Measurements from ENCODE around the gene LSM5. TPM values are rescaled to one million over a fixed set of nuclear protein-coding genes. Genes with fewer than 3 reads are reported as not detected.
A peak's percentile ranks its signal among the peaks of the same experiment; 100 is the strongest.

Gene LSM5
- total RNA-seq, result 17.6 and 18.2 TPM in 2 replicates

- peak; percentile 89 for DNase-seq (ENCODE audit: extremely low read depth, low read depth, low spot score)
Measured at GRCh38 chr7:32490127-32490796, at the start of gene LSM5. LSM5 (minus strand) TSS chr7:32490380; CDS start chr7:32490365, 15 bp downstream.

- DNase-seq (ENCODE audit: extremely low read depth, low read depth, low spot score), result no peak
Measured at GRCh38 chr7:32539366-32539765, 49.2 kb upstream of the LSM5 start.

DNA sequence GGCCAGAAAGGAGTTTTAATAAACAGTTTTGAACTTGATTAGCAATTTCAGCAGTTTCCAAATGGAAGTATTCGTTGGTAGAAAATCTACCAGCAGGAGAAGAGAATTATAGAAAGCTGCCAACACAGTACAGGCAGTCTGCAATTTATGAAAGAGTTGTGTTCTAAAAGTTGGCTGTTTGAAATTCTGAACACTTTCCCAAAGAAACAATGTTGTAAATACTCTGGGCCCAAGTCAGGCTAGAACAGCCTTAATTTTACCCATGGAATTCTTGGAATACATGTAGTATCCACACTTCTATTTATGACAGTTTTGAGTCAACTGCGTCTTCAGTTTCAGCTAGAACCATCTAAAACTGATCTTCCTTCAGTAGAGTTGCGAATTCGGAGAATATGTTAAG, 47.6 kb upstream of the LSM5 start:
- no peak for DNase-seq (ENCODE audit: extremely low read depth, low read depth, low spot score)

GRCh38 chr7:32536585-32536984, 46.4 kb upstream of the LSM5 start:
- peak; percentile 44 for DNase-seq (ENCODE audit: extremely low read depth, low read depth, low spot score)

DNA sequence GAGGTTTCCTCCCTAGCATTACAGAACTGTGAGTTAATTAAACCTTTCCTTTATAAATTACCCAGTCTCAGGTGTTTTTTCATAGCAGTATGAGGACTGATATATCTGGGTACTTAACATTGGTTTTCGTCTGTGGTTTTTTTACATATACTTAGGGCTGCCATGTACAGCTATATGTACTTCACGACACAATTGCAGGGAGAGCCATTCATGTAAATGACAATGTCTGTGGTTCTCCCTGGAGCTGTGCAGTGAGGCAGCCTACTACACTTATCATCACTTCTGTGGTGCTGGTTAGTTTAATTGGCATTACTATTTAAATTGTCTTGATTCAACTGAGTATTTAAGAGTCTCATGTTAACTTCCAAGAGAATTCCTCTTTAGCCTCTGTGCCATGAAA, 45.8 kb upstream of the LSM5 start:
- no peak for DNase-seq (ENCODE audit: extremely low read depth, low read depth, low spot score)

DNA sequence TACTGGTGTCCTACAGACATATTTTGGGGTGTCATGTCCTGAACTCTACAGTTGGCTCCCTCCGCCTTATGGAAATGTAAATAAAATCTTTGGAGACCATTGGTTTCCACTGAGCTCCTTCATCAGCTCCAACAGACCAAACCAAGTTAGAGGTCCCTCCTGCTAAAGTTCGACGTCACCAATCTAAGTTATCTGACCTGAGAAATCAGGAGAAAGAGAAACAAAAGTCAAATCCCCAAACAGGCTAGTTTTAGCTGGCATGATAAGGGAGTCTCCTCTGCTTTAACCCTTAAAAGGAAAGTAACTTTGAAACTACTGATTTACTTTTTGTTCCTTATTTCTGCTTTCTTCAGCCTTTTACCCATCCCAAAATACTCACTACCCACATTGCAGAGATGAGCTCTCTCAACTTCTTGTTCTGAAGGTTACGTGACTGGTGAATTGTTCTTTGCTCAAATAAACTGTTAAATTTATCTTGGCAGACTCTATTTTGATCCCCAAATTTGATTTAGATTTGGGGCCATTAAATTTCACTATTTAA, 45.1 kb upstream of the LSM5 start:
- no peak for DNase-seq (ENCODE audit: extremely low read depth, low read depth, low spot score)

DNA sequence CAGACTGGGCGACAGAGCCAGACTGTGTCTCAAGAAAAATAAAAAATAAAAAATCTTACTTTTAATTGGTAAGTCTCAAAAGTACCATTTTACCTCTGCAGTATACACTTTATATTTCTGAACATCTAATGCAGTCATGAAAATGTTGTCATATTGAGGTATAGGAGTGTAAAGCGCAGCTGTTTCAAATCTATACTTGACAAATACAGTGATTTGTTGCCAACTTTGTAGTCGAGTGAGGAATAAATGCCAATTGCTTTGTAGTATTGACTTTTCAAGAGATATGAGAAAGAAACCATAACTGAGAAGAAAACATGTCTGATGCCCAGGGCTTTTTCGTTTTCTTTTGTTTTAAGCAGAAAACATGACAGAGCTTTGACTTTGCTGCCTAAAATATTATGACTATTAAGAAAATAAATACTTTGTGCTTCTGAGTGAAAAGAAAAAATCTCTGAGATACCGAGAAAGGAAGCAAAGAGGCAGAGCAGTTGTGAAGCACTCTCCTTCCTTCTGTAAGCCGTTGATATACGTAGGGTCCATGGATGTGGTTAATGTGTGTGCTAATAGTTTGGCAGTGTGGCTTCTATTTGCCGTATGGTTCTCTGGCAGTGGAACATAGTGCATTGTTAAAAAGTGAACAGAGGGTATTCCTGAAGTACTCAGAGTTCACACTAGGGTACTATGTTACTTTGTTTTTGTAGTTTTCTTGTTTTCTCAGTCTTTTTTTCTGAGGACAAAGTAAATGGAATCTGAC, 43.3 kb upstream of the LSM5 start:
- DNase-seq (ENCODE audit: extremely low read depth, low read depth, low spot score), result no peak

DNA sequence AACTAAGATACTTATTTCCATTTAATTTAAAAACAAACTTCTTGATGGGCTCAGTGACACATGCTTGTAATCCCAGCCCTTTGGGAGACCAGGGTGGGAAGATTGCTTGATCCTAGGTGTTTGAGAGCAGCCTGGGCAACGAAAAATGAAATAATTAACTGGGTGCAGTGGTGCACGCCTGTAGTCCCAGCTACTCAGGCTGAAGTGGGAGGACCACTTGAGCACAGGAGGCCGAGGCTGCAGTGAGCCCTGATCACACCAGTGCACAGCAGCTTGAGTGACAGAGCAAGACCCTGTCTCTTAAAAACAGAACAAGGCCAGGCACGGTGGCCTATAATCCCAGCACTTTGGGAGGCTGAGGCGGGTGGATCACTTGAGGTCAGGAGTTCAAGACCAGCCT, 42.5 kb upstream of the LSM5 start:
- DNase-seq (ENCODE audit: extremely low read depth, low read depth, low spot score), result no peak

DNA sequence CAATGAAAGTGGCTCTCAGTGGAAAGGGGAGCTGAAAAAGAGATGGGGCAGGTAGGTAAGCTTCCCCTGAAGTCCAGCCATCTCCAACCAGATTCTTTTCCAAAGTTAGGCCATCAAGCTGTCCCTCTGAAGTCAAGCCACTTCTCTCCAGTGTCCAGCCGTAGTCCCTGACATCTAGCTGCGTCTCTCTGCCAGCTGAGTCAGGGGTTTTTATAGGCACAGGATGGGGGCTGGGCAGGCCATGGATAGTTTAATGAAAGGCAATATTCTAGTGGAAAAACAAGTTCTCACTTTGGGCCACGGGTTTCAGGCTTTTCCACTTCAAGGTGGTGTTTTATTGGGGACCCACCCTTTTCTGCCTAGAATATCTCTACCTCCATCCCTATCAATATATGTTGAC, 41.9 kb upstream of the LSM5 start:
- no peak for DNase-seq (ENCODE audit: extremely low read depth, low read depth, low spot score)

- DNase-seq (ENCODE audit: extremely low read depth, low read depth, low spot score), result no peak
Measured at GRCh38 chr7:32531402-32531801, 41.2 kb upstream of the LSM5 start.

DNA sequence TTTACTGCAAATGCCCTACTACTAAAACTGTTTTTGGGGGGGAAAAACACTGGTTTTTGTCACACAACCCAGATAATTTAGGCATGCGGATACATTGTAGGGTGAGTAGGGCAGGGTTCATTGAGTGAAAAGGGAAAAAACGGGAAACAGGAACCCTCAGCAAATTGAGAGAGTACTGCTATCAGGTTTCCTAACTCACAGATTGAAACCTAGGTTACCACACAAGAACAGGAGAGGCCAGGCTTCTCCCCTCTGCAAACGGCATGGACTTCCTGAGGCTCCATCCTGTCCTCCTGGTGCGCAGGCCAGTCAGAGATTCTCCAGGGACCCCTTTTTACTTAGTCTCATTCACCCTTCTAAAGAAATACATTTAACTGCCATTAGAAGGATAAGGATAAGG, 35.7 kb upstream of the LSM5 start:
- no peak for DNase-seq (ENCODE audit: extremely low read depth, low read depth, low spot score)

DNA sequence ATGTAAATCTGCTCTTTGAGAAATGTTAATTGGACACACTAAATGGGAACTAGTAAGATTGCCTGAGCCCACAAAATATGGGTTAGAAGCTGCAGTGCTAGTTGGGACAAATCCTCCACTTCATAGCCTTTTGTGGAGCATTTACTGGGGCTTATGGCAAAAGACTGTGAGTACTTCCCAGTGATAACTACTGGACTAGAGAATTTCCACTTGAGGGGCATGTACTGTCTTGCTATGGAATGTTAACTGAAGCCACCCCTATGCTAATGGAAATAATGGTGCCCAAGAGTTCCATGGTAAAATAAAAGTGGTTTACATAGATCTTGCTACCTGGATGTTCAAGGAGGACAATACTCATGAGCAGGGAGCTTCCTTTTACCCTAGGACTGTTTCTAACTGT, 34.5 kb upstream of the LSM5 start:
- no peak for DNase-seq (ENCODE audit: extremely low read depth, low read depth, low spot score)

DNA sequence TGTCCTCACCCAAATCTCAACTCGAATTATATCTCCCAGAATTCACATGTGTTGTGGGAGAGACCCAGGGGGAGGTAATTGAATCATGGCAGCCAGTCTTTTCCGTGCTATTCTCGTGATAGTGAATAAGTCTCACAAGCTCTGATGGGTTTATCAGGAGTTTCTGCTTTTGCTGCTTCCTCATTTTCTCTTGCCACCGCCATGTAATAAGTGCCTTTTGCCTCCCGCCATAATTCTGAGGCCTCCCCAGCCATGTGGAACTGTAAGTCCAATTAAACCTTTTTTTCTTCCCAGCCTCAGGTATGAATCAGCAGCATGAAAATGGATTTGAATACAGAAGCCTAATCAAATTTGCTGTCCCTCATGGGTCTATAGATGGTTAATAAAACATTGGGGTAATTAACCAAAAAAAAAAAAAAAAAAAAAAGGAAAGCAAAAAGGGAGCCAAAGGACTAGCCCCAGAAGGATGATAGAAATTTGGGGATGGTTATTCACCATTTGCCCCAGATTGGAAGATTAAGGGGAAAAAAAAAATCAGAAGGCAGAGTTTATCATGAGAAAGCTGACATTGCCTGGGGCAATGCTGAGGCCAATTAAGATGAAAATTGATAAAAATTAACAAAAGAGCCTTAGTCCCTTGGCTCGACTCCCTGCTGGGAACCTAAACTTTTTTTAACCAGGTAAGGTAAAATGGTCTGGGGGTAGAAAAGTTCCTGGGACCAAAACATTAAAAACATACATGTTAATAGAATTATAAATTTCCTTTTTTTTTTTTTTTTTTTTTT, 32.8 kb upstream of the LSM5 start:
- no peak for DNase-seq (ENCODE audit: extremely low read depth, low read depth, low spot score)

GRCh38 chr7:32519763-32520162, 29.6 kb upstream of the LSM5 start:
- no peak for DNase-seq (ENCODE audit: extremely low read depth, low read depth, low spot score)

- no peak for DNase-seq (ENCODE audit: extremely low read depth, low read depth, low spot score)
Measured at GRCh38 chr7:32518534-32519140, 28.5 kb upstream of the LSM5 start.

DNA sequence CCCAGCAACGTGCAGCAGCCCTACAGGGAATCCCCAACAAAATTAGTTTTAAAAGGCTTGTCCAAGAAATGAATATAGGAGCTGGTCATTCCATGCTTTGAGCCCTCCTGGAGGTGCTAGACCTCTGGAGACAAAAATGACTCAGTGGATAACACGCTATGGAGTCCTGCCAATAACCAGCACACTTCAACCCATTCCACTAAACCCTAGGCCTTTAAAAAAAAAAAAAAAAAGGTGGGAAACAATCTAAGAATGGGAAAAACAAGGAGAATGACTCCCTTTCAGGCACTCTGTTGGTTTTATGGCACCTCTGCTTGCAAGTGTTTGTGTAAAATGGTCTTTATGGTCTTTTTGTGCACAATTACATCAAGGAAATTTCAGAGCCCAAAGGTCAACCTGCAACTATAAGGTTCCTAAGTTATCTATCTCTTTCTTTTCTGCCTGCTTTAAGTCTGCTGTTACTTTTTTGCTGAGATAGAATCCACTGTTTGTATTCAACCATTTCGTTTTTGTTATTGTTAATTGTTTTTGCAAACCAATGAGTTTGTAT, 26.4 kb upstream of the LSM5 start:
- DNase-seq (ENCODE audit: extremely low read depth, low read depth, low spot score), result no peak

GRCh38 chr7:32515890-32516550, 25.8 kb upstream of the LSM5 start:
- no peak for DNase-seq (ENCODE audit: extremely low read depth, low read depth, low spot score)

GRCh38 chr7:32513210-32513609, 23.0 kb upstream of the LSM5 start:
- no peak for DNase-seq (ENCODE audit: extremely low read depth, low read depth, low spot score)

- DNase-seq (ENCODE audit: extremely low read depth, low read depth, low spot score), result no peak
Measured at GRCh38 chr7:32511791-32512190, 21.6 kb upstream of the LSM5 start.

- no peak for DNase-seq (ENCODE audit: extremely low read depth, low read depth, low spot score)
Measured at GRCh38 chr7:32507414-32507813, 17.2 kb upstream of the LSM5 start.

Data from glomerular endothelial cell (primary cell).